GM20000 (cell line): ENCODE data around the gene PDZRN4.
"Not testable (repeated sequence)": the region's sequence is repeated elsewhere in the genome, so short reads cannot be mapped to it uniquely, and the experiment has no call there.

Experiments
- DNase-seq: peaks from one replicate; pipeline ENCODE4 v3.0.0; 2012; ENCODE audit warnings: low spot score
- TF ChIP-seq, protein P1 (sequence below): IDR thresholded peaks from 2 replicates; pipeline ENCODE4 v1.5.1; 2012; ENCODE audit warnings: mild to moderate bottlenecking, control low read depth; ENCODE audit errors: extremely low read depth, missing control alignments

PDZRN4 gene

DNA sequence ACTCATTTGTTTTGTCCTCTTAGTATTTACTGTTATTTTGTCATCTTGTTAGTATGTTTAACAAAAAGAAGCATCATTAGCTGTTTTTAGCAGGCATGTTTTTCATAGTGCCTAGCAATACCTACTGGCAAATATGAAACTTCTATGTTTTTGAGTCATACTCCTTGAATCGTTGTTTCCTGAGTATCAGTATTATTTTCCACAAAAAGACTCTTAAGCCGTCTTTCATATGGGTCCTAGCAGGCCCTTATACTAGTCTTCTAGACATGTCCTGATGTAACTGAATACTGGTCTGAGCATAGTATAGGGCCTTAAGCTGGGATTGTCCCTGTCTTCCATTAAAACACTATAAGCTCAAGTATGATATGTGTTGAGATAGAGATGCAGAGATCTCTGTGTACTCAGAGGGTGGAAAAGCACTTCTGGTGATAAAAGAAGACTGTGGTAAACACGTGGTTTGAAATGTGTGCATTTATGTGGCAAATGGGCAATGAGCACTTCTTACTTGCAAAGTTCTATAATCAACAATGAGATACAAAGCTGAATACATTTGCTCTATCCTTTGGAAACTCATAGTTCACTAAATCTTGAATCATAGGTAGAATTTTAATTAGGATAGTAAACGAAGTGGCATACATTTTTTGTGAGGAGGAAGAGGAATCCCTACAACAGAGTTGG lies 348.8 kb downstream of the PDZRN4 start:
- TF ChIP-seq, protein P1, sequence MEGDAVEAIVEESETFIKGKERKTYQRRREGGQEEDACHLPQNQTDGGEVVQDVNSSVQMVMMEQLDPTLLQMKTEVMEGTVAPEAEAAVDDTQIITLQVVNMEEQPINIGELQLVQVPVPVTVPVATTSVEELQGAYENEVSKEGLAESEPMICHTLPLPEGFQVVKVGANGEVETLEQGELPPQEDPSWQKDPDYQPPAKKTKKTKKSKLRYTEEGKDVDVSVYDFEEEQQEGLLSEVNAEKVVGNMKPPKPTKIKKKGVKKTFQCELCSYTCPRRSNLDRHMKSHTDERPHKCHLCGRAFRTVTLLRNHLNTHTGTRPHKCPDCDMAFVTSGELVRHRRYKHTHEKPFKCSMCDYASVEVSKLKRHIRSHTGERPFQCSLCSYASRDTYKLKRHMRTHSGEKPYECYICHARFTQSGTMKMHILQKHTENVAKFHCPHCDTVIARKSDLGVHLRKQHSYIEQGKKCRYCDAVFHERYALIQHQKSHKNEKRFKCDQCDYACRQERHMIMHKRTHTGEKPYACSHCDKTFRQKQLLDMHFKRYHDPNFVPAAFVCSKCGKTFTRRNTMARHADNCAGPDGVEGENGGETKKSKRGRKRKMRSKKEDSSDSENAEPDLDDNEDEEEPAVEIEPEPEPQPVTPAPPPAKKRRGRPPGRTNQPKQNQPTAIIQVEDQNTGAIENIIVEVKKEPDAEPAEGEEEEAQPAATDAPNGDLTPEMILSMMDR, result no peak
- no peak for DNase-seq

DNA sequence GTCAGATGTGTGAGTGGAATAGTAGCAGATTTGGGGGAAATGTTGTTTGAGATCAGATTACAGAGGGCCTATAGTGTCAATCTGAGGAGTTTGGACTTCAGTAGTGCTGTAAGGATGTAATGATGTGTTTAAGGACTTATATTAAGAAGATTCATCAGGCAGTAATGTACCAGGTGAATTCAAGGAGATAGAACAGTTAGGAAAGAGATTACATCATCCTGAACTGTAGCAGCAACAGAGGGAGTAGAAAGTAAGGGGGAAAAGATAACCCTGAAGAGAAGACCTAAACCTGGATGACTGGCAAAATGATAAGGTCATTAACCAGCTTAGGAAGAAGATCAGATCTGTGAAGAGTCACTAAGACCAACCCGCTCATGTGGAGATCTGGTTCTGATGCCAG lies 349.4 kb downstream of the PDZRN4 start:
- TF ChIP-seq, protein P1, result no peak
- no peak for DNase-seq

DNA sequence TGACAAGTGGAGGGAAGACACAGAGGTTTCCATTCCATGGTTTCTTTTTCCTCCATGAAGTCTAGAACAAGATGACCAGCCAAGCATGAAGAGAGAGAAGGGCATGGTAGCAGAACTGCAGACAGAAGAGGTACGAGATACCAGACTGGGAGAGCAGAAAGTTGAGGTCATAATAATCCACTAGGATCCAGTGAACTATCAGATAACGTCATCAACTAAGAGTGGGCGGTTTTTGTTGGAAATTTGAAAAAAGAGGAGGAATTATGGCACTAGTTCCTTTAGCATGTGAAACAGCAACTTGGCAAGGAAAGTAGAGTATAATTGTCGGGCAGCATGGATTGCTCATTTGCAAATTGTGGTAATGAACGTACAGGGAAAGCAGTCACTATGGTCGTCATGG lies 357.6 kb downstream of the PDZRN4 start:
- TF ChIP-seq, protein P1, result no peak
- no peak for DNase-seq

DNA sequence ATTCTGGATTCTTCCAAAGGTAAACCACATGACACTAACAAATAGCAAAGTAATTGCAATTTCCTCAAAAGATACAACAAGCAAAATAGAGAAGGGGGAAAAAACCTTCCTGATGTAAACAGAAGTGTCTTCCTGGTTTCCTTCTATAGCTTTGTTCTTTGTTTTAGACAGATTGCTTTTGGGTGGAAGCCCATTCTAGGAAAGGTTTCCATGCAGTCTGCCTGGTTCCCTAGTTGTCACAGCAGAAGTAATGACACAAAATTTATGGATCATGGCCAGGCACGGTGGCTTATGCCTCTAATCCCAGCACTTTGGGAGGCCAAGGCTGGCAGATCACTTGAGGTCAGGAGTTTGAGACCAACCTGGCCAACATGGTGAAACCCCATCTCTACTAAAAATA lies 359.0 kb downstream of the PDZRN4 start:
- not testable (repeated sequence) for DNase-seq

DNA sequence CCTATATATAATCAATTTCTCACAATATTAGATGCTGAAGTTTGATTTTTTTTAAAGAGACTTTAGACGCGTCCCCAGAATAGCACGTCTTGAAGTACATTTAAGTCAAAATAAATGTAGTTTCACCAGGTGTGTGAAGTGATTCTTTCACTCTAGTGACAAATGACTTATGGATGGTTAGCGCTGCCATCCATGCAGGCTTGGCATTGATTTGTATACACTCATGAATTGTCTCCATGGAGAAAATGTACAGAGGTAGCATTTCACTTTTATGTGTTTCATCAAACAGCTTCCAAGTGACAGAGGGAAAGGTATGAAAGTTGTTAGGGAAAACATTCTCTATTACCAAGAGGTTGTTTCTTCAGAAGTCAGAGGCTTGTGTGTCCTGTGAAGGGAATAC lies 360.8 kb downstream of the PDZRN4 start:
- TF ChIP-seq, protein P1, result no peak
- no peak for DNase-seq

DNA sequence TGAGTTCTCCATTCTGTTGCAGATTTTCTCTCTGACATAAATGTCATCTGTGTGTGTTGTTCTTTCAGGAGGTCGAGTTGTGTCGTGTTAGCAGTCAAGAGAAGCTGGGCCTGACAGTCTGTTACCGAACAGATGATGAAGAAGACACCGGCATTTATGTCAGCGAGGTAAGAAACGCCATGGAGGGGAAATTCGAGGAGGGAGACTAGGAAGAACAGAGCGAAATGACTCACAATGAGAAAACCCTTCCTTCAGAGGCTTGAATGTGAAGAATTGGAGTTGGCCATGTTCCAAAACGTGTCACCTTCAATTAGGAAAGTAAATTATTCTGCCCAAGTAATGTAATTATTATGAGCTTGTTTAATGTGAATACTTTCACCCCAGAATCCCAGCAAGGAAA lies 364.5 kb downstream of the PDZRN4 start:
- TF ChIP-seq, protein P1, result no peak
- DNase-seq, result no peak

DNA sequence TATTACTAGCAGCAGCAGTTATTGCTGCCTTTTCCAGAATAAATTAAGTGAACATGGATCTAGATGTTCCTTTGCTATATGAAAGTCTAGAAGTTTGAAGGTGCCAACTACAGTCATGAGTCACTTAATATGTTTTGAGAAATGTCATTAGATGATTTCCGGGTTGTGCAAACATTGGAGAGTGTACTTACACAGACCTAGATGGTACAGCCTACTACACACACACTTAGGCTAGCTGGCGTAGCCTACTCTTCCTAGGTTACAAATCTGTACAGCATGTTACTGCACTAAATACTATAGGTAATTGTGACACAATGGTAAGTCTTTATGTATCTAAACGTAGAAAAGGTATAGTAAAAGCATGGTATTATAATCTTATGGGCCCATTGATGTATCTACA lies 368.1 kb downstream of the PDZRN4 start:
- DNase-seq, result no peak

DNA sequence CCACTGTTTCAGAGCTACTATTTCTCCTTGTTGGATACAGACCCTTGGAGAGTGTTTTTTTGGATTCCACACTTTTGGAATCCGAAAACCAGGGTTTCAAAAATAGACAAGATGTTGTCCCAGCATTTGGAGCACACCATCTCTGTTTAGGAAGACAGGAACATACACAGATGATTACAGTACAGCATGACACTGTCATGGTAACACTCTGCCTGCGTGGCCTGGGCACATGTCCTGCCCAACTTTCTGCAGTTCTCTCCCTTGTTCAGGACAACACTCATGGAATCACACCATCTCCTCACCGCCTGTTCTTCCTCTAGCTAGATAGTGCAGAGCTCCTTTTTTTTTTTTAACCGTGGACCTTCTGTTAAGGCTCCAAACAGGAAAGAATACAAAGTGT lies 369.2 kb downstream of the PDZRN4 start:
- TF ChIP-seq, protein P1, result no peak
- DNase-seq, result no peak

More for the DNA sequence above, 368.1 kb downstream of the PDZRN4 start:
- TF ChIP-seq, protein P1, result no peak
